ENCODE measurements around the gene KMT2A.
"Not testable (repeated sequence)": the region's sequence is repeated elsewhere in the genome, so short reads cannot be mapped to it uniquely, and the experiment has no call there.

KMT2A gene

DNA sequence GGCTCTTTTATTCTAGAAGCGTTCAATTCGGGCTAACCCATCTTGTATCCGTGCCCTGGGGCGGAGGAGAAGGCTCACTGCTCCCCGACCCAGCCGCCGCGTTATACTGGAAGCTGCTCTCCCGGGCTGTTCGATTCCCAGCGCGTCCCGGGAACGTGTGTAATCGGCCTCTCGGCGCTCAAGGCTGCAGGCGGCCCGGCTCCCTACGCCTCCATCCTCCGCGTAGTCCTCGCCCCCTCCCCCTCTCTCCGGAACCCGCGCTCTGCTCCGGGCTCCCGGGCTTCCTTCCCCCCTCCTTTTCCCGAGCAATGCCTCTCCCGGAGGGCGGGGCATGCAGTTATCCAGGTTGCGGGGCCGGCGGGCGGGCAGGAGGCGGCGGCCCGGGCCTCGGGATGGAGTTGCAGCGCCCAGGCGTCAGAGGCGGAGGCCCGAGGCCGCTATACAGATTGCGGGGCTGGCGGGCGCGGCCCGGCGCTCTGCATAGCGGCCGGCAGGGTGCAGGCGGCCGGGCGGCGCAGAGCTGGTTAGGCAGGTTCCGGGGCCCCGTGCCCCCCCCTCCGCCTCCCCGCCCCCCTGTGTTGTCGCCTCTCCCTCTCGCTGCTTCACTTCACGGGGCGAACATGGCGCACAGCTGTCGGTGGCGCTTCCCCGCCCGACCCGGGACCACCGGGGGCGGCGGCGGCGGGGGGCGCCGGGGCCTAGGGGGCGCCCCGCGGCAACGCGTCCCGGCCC is at the start of gene KMT2A:
KMT2A (plus strand) TSS at position 600 of the 732 bp plus-strand sequence; CDS start at position 621, 21 bp downstream.
- peak; percentile 89 for DNase-seq (ENCODE audit: low read depth, low spot score)

DNA sequence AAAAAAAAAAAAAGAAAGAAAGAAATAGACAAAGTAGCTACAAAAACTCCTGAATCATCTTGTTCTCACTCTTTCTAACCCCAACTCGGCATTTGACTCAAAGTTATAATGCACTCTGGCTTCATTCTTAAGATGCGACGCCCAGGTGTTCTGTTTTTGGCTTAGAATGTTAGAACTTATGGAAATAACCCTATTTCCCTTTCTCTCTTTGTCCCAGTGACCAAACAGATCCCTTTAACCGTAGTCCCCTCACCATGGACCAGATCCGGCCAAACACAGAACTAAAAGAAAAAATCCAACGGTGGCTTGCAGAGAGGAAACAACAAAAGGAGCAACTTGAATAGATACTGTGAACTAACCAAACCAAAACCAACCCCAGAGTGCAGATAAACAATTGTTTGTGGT is 40.2 kb upstream of the KMT2A start:
- no peak for DNase-seq (ENCODE audit: low read depth, low spot score)

- no peak for DNase-seq (ENCODE audit: low read depth, low spot score)
Measured at GRCh38 chr11:118397448-118397847, 38.8 kb upstream of the KMT2A start.

GRCh38 chr11:118398791-118399559 is 37.3 kb upstream of the KMT2A start:
- no peak for DNase-seq (ENCODE audit: low read depth, low spot score)

GRCh38 chr11:118401151-118401879 is 35.0 kb upstream of the KMT2A start, which contains the start of gene ATP5MG:
TSS of gene ATP5MG (plus strand) at chr11:118401606. CDS start at chr11:118401666, 60 bp downstream.
- DNase-seq (ENCODE audit: low read depth, low spot score): peak; percentile 73

GRCh38 chr11:118401880-118402590 is 34.3 kb upstream of the KMT2A start:
- no peak for DNase-seq (ENCODE audit: low read depth, low spot score)

DNA sequence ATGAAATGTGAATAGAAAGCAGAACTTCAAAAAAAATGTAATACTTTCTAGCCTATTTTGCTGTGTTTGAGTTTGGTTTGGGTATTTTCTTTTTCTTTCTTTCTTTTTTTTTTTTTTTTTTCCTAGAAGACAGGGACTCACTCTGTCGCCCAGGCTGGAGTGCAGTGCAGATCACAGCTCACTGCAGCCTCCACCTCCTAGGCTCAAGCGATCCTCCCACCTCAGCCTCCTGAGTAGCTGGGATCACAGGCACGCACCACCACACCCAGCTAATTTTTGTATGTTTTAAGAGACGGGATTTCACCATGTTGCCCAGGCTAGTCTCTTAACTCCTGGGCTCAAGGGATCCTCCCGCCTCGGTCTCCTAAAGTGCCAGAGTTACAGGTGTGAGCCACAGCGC is 33.7 kb upstream of the KMT2A start:
- not testable (repeated sequence) for DNase-seq (ENCODE audit: low read depth, low spot score)

GRCh38 chr11:118406599-118407166 is 29.6 kb upstream of the KMT2A start:
- peak; percentile 59 for DNase-seq (ENCODE audit: low read depth, low spot score)

DNA sequence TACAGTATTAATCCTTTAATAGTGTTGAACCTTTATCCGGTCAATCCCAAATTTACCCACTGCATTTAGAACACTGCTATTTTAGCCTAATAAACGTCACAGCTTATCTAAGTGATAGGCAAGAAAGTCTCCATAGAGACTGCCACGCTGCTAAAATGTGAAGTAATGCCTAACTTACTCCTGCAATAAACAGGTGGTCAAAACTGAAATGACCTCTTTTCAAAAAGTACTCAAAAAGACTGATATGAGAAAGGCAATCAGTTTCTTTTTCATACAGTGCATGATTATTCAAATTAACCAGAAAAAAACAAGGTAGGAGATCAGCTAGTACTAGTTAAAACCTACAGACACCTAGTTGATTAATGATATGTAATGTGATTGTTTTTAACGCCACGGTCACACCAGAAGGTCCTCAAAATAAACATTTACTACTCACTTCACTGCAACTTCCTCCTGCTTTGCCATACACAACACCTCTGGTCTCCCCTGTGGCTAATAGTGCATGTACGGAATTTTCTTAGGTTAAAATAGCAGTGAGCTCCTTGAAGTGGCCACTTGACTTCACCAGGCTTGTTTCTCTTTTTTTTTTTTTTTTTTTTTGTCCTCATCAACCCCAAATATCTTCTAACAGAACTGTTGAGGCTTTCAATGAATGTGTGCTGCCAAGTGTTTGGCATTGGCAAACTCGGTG is 26.1 kb upstream of the KMT2A start:
- no peak for DNase-seq (ENCODE audit: low read depth, low spot score)

DNA sequence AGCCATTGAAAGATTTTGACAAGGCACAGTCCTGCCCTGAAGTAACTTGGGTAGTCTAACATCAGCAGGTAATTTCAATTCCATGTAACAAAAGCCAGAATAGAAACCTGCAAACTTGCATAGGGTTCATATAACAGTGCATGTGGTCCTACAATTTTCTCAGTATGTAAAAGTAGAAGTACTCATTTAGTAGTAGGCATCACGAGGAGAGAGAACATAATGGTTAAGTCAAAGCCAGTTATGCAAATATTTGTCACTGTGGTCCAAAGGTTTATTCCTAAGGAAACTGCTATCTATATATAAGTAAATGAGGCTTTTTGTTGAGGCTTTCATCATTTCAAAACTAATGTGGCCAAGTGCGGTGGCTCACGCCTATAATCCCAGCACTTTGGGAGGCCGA is 24.8 kb upstream of the KMT2A start:
- DNase-seq (ENCODE audit: low read depth, low spot score): no peak

GRCh38 chr11:118412921-118413320 is 23.4 kb upstream of the KMT2A start:
- no peak for DNase-seq (ENCODE audit: low read depth, low spot score)

DNA sequence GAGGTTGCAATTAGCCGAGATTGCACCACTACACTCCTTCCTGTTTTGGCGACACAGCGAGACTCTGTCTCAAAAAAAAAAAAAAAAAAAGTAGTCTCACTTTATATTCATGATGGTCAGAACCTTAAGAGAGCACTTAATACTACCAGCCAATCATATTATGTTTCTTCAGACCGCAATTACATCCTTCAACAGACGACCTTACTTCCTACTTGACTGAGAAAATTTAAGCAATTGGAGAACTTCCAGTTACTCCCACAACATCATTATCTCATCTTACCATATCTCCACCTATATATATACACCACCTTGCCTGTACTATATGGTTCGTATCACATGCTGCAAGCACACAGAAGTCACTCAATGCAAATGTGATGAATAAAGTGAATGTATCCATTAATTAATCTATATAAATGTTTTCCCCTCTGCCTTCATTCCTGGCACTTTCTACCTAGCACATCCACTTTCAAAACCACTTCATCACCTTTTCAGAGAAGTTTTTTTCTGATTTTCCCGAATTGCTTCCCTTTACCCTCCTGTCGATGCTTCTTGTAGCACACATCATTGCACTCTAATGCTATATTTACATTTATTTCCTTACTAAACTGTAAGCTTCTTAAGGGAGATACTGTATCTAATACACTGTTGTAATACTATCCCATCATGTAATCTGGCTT is 21.1 kb upstream of the KMT2A start:
- DNase-seq (ENCODE audit: low read depth, low spot score): no peak

- no peak for DNase-seq (ENCODE audit: low read depth, low spot score)
Measured at GRCh38 chr11:118415739-118416068, 20.6 kb upstream of the KMT2A start.

DNA sequence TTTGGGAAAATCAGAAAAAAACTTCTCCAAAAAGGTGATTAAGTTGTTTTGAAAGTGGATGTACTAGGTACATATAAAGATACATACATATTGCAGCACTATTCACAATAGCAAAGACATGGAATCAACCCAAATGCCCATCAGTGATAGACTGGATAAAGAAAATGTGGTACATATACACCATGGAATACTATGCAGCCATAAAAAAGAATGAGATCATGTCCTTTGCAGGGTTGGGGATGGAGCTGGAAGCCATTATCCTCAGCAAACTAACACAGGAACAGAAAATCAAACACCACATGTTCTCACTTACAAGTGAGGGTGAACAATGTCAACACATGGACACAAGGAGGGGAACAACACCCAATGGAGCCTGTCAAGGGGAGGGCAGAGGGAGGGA is 19.4 kb upstream of the KMT2A start:
- not testable (repeated sequence) for DNase-seq (ENCODE audit: low read depth, low spot score)

DNA sequence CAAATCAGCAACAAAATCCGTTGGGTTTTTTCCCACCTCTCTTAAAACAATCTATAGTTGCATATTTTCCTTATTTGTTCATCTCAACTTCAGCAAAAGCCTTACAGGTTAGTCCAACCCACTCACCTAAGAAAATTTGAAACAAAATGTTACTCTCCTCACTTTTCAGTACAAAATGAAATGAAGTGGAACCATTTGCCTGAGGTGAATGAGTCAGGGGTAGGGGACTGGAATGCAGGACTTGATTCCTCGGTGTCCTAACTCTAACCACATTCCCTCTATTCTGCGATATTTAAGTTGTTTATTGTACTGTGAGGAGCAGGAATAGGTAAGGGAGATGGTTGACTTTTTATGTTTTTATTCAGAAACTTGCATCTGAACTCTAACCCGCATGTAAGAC is 18.5 kb upstream of the KMT2A start:
- no peak for DNase-seq (ENCODE audit: low read depth, low spot score)

DNA sequence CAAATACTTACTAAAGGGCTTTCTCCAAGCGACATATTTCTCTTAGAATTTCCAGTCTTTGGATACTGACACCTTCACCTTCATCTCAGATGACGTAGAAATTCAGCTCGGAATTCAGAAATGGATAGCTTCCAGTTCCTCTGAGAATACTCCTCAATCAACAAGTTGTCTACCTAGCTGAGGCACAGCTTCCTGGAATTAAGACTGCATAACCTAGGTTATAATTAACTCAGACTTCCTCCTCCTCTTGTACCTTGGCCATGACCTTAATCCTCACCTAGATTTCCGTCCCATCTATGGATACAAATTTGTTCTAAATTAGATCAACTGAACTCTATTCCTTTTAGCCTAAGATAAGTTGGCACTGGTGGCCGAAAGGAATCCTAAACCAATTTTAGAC is 17.5 kb upstream of the KMT2A start:
- no peak for DNase-seq (ENCODE audit: low read depth, low spot score)

DNA sequence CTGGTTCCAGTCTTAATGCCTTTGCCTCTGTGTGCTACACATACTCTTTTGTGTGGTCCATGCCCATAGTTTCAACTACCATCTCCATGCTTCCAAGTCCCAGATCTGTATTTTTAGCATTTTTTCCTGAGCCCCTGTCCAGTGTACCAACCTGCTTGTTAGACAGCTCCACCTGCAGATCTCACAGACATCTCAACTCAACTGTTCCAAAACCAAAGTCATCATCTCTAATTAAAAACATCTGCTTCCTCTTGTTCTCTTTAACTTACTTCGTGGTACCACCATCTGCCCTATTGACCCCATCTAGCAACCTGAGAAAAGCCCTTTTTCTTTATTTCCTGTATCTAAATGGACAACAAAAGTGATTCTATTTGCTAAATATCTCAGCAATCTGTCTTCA is 8.6 kb upstream of the KMT2A start:
- no peak for DNase-seq (ENCODE audit: low read depth, low spot score)

DNA sequence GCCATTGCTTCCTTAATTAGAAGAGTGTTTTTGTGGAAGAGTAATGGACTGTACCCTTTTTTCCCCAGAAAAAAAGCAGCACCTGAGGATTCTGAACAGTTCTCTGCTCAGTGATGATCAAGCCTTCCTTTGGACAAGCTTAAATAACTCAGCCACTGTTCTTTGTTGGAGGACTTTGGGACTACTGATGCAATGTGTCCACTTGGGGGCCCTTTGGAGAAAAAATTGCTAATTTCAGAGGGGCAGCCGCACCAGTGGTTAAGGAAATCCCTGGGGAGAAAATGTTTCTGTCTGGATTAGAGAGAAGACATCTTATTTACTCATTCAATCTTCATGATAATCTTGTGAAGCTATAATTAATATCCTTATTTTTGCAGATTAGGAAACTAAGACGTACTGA is 5.3 kb upstream of the KMT2A start:
- no peak for DNase-seq (ENCODE audit: low read depth, low spot score)

GRCh38 chr11:118434123-118434552 is 2.2 kb upstream of the KMT2A start:
- no peak for DNase-seq (ENCODE audit: low read depth, low spot score)

All from brain pericyte (primary cell).